T-helper 22 cell (primary cell): ENCODE measurements around the gene NISCH.

Experiments used
- DNase-seq: peaks from one replicate; pipeline ENCODE4 v3.0.0-alpha.2; 2020; ENCODE audit warnings: low read depth

Gene NISCH

GRCh38 chr3:52455283-52456168, at the start of gene NISCH:
TSS of gene NISCH (plus strand) at chr3:52455604. CDS start at chr3:52455642, 38 bp downstream.
- DNase-seq, result peak; percentile 89

GRCh38 chr3:52406231-52406661, 49.2 kb upstream of the NISCH start:
- DNase-seq, result no peak

- no peak for DNase-seq
Measured at GRCh38 chr3:52406791-52407510, 48.5 kb upstream of the NISCH start.

GRCh38 chr3:52407779-52408178, 47.6 kb upstream of the NISCH start:
- no peak for DNase-seq

- no peak for DNase-seq
Measured at GRCh38 chr3:52408466-52408865, 46.9 kb upstream of the NISCH start.

GRCh38 chr3:52415800-52416199, 39.6 kb upstream of the NISCH start:
- no peak for DNase-seq

- no peak for DNase-seq
Measured at GRCh38 chr3:52420388-52420787, 35.0 kb upstream of the NISCH start.

GRCh38 chr3:52422669-52423068, 32.7 kb upstream of the NISCH start:
- no peak for DNase-seq

GRCh38 chr3:52423173-52423572, 32.2 kb upstream of the NISCH start:
- no peak for DNase-seq

- no peak for DNase-seq
Measured at GRCh38 chr3:52428151-52429005, 27.0 kb upstream of the NISCH start.

GRCh38 chr3:52429031-52429430, 26.4 kb upstream of the NISCH start:
- no peak for DNase-seq

- no peak for DNase-seq
Measured at GRCh38 chr3:52429779-52430415, 25.5 kb upstream of the NISCH start.

- no peak for DNase-seq
Measured at GRCh38 chr3:52430416-52430810, 25.0 kb upstream of the NISCH start.

- DNase-seq, result no peak
Measured at GRCh38 chr3:52431459-52432223, 23.8 kb upstream of the NISCH start.

- DNase-seq, result no peak
Measured at GRCh38 chr3:52432225-52432624, 23.2 kb upstream of the NISCH start.

GRCh38 chr3:52432691-52433141, 22.7 kb upstream of the NISCH start:
- no peak for DNase-seq

GRCh38 chr3:52433328-52433995, 21.9 kb upstream of the NISCH start:
- no peak for DNase-seq

- no peak for DNase-seq
Measured at GRCh38 chr3:52433996-52434479, 21.4 kb upstream of the NISCH start.

- no peak for DNase-seq
Measured at GRCh38 chr3:52434491-52435115, 20.8 kb upstream of the NISCH start.
